Keratinocyte (primary cell): Measurements from ENCODE around the gene CEP164.
A peak's percentile ranks its signal among the peaks of the same experiment; 100 is the strongest.

ENCODE experiments used
- EZH2 ChIP-seq: IDR thresholded peaks from one replicate; pipeline ENCODE4 v1.6.1; 2012; ENCODE audit warnings: inconsistent platforms, mild to moderate bottlenecking, low read length, moderate library complexity
- TF ChIP-seq, protein P1 (sequence below), 3 experiments: IDR thresholded peaks in 1 of 3; conservative IDR thresholded peaks in 1 of 3; optimal IDR thresholded peaks in 1 of 3; 2 replicates in 2 of 3; 3 replicates in 1 of 3; pipeline versions ENCODE3 to v1.5.1; 2011; ENCODE audit warnings: low read length in 3 of 3, mild to moderate bottlenecking in 3 of 3, moderate library complexity in 2 of 3, control low read depth in 1 of 3, inconsistent platforms in 1 of 3; ENCODE audit not compliant: insufficient read depth in 2 of 3; ENCODE audit errors: extremely low read depth in 1 of 3

DNA sequence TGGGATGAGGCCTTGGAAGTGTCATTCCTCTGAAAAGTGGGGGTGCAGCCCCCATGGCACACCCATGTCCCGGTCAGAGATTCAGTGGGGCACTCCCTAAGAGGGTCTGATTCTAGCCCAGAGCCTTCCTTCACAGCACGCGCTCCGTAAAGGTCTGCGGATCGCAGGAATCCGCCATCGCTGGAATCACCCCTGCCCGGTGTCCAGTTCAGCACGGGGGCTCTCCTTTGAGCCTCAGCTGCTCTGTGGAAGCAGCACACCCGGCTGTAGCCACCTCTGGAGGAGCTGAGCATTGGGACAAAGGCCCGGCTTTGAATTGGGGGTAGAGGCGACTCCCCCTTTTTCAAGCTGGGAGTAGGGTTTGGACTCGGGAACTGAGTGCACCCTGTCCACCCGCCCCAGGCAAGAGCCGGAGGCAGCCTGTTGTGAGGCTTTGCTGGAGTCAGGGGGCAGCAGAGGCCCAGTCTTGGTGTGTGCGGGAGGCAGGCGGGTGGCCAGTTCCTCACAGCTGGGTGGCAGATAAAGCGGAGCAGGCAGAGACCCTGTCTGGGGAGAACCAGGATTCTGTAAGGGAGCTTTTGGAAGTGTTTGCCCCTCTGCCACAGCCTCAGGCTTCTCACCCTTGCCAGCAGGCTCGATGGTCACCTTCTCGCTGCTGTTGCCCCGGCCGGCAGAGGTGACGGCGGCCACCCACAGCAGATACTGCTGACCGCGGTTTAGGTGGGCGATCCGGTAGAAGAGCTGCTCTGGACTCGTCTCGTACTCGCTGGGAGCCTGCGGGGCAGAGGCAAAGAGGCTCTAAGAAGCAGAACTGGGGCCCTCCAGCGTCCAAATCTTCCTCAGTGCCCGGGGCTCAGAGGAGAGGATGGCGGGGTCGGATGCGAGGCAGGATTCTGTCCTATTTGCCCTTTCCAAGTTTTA, 115.9 kb downstream of the CEP164 start:
- TF ChIP-seq, protein P1, sequence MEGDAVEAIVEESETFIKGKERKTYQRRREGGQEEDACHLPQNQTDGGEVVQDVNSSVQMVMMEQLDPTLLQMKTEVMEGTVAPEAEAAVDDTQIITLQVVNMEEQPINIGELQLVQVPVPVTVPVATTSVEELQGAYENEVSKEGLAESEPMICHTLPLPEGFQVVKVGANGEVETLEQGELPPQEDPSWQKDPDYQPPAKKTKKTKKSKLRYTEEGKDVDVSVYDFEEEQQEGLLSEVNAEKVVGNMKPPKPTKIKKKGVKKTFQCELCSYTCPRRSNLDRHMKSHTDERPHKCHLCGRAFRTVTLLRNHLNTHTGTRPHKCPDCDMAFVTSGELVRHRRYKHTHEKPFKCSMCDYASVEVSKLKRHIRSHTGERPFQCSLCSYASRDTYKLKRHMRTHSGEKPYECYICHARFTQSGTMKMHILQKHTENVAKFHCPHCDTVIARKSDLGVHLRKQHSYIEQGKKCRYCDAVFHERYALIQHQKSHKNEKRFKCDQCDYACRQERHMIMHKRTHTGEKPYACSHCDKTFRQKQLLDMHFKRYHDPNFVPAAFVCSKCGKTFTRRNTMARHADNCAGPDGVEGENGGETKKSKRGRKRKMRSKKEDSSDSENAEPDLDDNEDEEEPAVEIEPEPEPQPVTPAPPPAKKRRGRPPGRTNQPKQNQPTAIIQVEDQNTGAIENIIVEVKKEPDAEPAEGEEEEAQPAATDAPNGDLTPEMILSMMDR (optimal IDR thresholded peaks at IDR 0.05 in 1 of 3, IDR thresholded peaks at IDR 0.05 in 1 of 3, conservative IDR thresholded peaks at IDR 0.05 in 1 of 3; ENCODE audit: extremely low read depth in 1 of 3, insufficient read depth in 2 of 3, low read length in 3 of 3), result peak in 2 of 3 experiments; percentile 2 to 36
- TF ChIP-seq EZH2, result no peak
